HepG2 (cell line): Measurements from ENCODE around the gene SLA2. TPM values are rescaled to one million over a fixed set of nuclear protein-coding genes. Genes with fewer than 3 reads are reported as not detected.
A peak's percentile ranks its signal among the peaks of the same experiment; 100 is the strongest.

Experiments
- GATA4 ChIP-seq: sonication (generic); IDR thresholded peaks from 2 replicates; pipeline ENCODE4 v1.6.1; 2016; ENCODE audit warnings: antibody characterized with exemption, low read depth, borderline replicate concordance
- GPN1 ChIP-seq: sonication (generic); formaldehyde crosslinking; IDR thresholded peaks from 2 replicates; pipeline ENCODE4 v1.5.1; 2020; ENCODE audit warnings: missing genetic modification reagents, borderline replicate concordance
- HMG20A ChIP-seq: IDR thresholded peaks from 2 replicates; pipeline ENCODE4 v1.6.1; 2016; ENCODE audit warnings: borderline replicate concordance
- KDM6A ChIP-seq: IDR thresholded peaks from 2 replicates; pipeline ENCODE4 v1.6.1; 2016; ENCODE audit warnings: low read depth
- MAFG ChIP-seq: sonication (generic); formaldehyde crosslinking; IDR thresholded peaks from 2 replicates; pipeline ENCODE4 v1.5.1; 2020; ENCODE audit warnings: mild to moderate bottlenecking, missing genetic modification reagents
- MED1 ChIP-seq: sonication (generic); formaldehyde crosslinking; IDR thresholded peaks from 2 replicates; pipeline ENCODE4 v1.4.0; 2020; ENCODE audit warnings: missing genetic modification reagents
- NPAS2 ChIP-seq: sonication (generic); formaldehyde crosslinking; IDR thresholded peaks from 2 replicates; pipeline ENCODE4 v1.8.0; 2022; ENCODE audit warnings: mild to moderate bottlenecking, missing genetic modification reagents, borderline replicate concordance
- PAF1 ChIP-seq: IDR thresholded peaks from 2 replicates; pipeline ENCODE4 v1.6.1; 2016; ENCODE audit warnings: missing genetic modification reagents, missing compliant biosample characterization
- POLR2A ChIP-seq, 2 experiments: IDR thresholded peaks; 2 replicates each; pipeline ENCODE4 v1.6.1; 2011; ENCODE audit warnings: low read depth in 2 of 2, low read length in 2 of 2, mild to moderate bottlenecking in 1 of 2, moderate library complexity in 1 of 2; ENCODE audit not compliant: insufficient read depth in 1 of 2
- POLR2AphosphoS5 ChIP-seq: IDR thresholded peaks from 2 replicates; pipeline ENCODE4 v1.6.1; 2012; ENCODE audit warnings: low read depth, low read length
- RNF2 ChIP-seq: fragments of 450-650 bp; conservative IDR thresholded peaks from 2 replicates; pipeline ENCODE4 v1.6.1; 2016; ENCODE audit warnings: low read depth
- SCMH1 ChIP-seq: sonication (generic); formaldehyde crosslinking; IDR thresholded peaks from 2 replicates; pipeline ENCODE4 v1.9.0; 2021; ENCODE audit warnings: missing genetic modification reagents, mild to moderate bottlenecking, borderline replicate concordance
- SPEN ChIP-seq: sonication (generic); formaldehyde crosslinking; IDR thresholded peaks from 2 replicates; pipeline ENCODE4 v1.5.1; 2020; ENCODE audit warnings: low read depth, mild to moderate bottlenecking, missing genetic modification reagents
- TOE1 ChIP-seq: sonication (generic); formaldehyde crosslinking; IDR thresholded peaks from 2 replicates; pipeline ENCODE4 v1.4.0; 2020; ENCODE audit warnings: mild to moderate bottlenecking, missing genetic modification reagents
- ZFP62 ChIP-seq: sonication (generic); formaldehyde crosslinking; IDR thresholded peaks from 2 replicates; pipeline ENCODE4 v1.4.0; 2020; ENCODE audit warnings: missing genetic modification reagents
- ZNF737 ChIP-seq: sonication (generic); formaldehyde crosslinking; IDR thresholded peaks from 2 replicates; pipeline ENCODE4 v1.5.0; 2020; ENCODE audit warnings: missing genetic modification reagents, mild to moderate bottlenecking, borderline replicate concordance
- polyA plus RNA-seq, 8 experiments: library from polyadenylated mRNA; depleted of rRNA in 3 of 8; stranded (reverse) in 7 of 8; unstranded in 1 of 8; fragments of >200 nt; fragmentation: Illumina TruSeq in 4 of 8; extraction: Trizol in 4 of 8; gene quantifications; 2 replicates each; pipeline versions ENCODE4 v1.2.1 to v1.2.3, GENCODE V29; 2011 to 2016; ENCODE audit warnings: low read depth in 4 of 8, missing spikeins in 1 of 8, mixed read lengths in 1 of 8; ENCODE audit not compliant: insufficient read depth in 1 of 8
- total RNA-seq, 5 experiments: library from RNA; depleted of rRNA; stranded (reverse); fragments of >200 nt; fragmentation: Illumina TruSeq; extraction: Trizol; gene quantifications; 2 replicates each; pipeline ENCODE4 v1.2.3, GENCODE V29; 2016; ENCODE audit warnings: low read depth in 1 of 5
- TF ChIP-seq, protein P1 (sequence below): sonication (generic); formaldehyde crosslinking; IDR thresholded peaks from 2 replicates; pipeline ENCODE4 v1.4.0; 2020; ENCODE audit warnings: mild to moderate bottlenecking, missing genetic modification reagents
- TF ChIP-seq, protein P2 (sequence below): sonication (generic); formaldehyde crosslinking; conservative IDR thresholded peaks from 2 replicates; pipeline ENCODE4 v1.8.0; 2022; ENCODE audit warnings: missing genetic modification reagents
- TF ChIP-seq, protein P3 (sequence below): sonication (generic); formaldehyde crosslinking; IDR thresholded peaks from 2 replicates; pipeline ENCODE4 v1.5.1; 2020; ENCODE audit warnings: mild to moderate bottlenecking, missing genetic modification reagents, moderate library complexity
- TF ChIP-seq, protein P4 (sequence below): sonication (generic); formaldehyde crosslinking; conservative IDR thresholded peaks from 2 replicates; pipeline ENCODE4 v1.8.0; 2022; ENCODE audit warnings: mild to moderate bottlenecking, moderate library complexity, missing genetic modification reagents
- TF ChIP-seq, protein P5 (sequence below): sonication (generic); formaldehyde crosslinking; IDR thresholded peaks from 2 replicates; pipeline ENCODE4 v1.5.0; 2020; ENCODE audit warnings: mild to moderate bottlenecking, missing genetic modification reagents
- TF ChIP-seq, protein P6 (sequence below): sonication (generic); formaldehyde crosslinking; IDR thresholded peaks from 2 replicates; pipeline ENCODE4 v1.8.0; 2022; ENCODE audit warnings: missing genetic modification reagents, low read depth, mild to moderate bottlenecking, borderline replicate concordance

The SLA2 gene
- total and polyA plus RNA-seq, 2 of the 13 experiments (the other 11 are each of a cell fraction or from before 2014, with no cell fraction given), result 1.6 to 3.6 TPM

DNA sequence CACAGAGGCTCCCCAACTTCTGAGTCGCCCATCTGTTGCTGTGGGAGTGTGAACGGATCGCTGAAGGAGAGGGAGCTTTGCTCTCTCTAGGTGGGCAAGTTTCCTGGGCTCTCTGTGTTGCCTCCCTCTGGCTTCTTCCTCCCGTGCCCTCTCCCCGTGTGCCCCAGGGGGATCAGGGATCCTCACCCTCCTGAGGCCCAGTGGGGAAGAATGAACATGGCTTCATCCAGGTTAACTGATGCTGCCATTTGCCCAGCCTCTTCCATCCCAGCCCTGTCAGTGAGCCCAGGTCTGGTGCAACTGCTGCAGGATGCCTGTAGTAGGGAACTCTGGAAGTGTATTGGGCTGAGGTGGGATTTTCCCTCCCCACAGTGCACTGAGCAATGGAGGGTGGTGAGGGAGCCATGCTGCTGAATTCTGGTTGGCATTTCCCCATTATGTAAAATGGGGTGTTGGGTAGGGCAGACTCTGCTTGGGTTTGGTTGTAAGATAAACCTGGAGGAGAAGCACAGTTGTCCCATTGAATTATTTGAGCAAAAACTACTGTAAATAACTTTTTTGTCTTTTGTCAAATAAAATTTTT, 52.6 kb downstream of the SLA2 start (continued):
- TF ChIP-seq POLR2A (IDR thresholded peaks at IDR 0.05; ENCODE audit: insufficient read depth in 1 of 2, low read depth in 2 of 2, low read length in 2 of 2) (peak in 1 of 2 experiments; percentile 28; a peak in 1 of 4 replicates), MED1 (CRISPR knock-in tag) (no peak), TOE1 (CRISPR knock-in tag) (no peak), ZNF737 (CRISPR knock-in tag) (0 out of 2 replicates have a peak, but pooled peaks have one; percentile 28), NPAS2 (no peak), ZFP62 (CRISPR knock-in tag) (no peak), SPEN (CRISPR knock-in tag) (no peak), GATA4 (no peak), HMG20A (CRISPR knock-in tag) (no peak), KDM6A (CRISPR knock-in tag) (no peak), PAF1 (CRISPR knock-in tag) (peak; percentile 47; the same call in 1 of the 2 replicates), GPN1 (CRISPR knock-in tag) (no peak), POLR2AphosphoS5 (0 out of 2 replicates have a peak, but pooled peaks have one; percentile 4), MAFG (no peak), SCMH1 (CRISPR knock-in tag) (no peak), RNF2 (no peak)
- TF ChIP-seq, protein P1, sequence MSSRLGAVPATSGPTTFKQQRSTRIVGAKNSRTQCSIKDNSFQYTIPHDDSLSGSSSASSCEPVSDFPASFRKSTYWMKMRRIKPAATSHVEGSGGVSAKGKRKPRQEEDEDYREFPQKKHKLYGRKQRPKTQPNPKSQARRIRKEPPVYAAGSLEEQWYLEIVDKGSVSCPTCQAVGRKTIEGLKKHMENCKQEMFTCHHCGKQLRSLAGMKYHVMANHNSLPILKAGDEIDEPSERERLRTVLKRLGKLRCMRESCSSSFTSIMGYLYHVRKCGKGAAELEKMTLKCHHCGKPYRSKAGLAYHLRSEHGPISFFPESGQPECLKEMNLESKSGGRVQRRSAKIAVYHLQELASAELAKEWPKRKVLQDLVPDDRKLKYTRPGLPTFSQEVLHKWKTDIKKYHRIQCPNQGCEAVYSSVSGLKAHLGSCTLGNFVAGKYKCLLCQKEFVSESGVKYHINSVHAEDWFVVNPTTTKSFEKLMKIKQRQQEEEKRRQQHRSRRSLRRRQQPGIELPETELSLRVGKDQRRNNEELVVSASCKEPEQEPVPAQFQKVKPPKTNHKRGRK (CRISPR knock-in tag), result no peak
- TF ChIP-seq, protein P2, sequence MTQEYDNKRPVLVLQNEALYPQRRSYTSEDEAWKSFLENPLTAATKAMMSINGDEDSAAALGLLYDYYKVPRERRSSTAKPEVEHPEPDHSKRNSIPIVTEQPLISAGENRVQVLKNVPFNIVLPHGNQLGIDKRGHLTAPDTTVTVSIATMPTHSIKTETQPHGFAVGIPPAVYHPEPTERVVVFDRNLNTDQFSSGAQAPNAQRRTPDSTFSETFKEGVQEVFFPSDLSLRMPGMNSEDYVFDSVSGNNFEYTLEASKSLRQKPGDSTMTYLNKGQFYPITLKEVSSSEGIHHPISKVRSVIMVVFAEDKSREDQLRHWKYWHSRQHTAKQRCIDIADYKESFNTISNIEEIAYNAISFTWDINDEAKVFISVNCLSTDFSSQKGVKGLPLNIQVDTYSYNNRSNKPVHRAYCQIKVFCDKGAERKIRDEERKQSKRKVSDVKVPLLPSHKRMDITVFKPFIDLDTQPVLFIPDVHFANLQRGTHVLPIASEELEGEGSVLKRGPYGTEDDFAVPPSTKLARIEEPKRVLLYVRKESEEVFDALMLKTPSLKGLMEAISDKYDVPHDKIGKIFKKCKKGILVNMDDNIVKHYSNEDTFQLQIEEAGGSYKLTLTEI (CRISPR knock-in tag), result no peak
- TF ChIP-seq, protein P3, sequence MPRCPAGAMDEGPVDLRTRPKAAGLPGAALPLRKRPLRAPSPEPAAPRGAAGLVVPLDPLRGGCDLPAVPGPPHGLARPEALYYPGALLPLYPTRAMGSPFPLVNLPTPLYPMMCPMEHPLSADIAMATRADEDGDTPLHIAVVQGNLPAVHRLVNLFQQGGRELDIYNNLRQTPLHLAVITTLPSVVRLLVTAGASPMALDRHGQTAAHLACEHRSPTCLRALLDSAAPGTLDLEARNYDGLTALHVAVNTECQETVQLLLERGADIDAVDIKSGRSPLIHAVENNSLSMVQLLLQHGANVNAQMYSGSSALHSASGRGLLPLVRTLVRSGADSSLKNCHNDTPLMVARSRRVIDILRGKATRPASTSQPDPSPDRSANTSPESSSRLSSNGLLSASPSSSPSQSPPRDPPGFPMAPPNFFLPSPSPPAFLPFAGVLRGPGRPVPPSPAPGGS (CRISPR knock-in tag), result no peak
- TF ChIP-seq, protein P4, sequence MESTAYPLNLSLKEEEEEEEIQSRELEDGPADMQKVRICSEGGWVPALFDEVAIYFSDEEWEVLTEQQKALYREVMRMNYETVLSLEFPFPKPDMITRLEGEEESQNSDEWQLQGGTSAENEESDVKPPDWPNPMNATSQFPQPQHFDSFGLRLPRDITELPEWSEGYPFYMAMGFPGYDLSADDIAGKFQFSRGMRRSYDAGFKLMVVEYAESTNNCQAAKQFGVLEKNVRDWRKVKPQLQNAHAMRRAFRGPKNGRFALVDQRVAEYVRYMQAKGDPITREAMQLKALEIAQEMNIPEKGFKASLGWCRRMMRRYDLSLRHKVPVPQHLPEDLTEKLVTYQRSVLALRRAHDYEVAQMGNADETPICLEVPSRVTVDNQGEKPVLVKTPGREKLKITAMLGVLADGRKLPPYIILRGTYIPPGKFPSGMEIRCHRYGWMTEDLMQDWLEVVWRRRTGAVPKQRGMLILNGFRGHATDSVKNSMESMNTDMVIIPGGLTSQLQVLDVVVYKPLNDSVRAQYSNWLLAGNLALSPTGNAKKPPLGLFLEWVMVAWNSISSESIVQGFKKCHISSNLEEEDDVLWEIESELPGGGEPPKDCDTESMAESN (CRISPR knock-in tag), result no peak
- TF ChIP-seq, protein P5, sequence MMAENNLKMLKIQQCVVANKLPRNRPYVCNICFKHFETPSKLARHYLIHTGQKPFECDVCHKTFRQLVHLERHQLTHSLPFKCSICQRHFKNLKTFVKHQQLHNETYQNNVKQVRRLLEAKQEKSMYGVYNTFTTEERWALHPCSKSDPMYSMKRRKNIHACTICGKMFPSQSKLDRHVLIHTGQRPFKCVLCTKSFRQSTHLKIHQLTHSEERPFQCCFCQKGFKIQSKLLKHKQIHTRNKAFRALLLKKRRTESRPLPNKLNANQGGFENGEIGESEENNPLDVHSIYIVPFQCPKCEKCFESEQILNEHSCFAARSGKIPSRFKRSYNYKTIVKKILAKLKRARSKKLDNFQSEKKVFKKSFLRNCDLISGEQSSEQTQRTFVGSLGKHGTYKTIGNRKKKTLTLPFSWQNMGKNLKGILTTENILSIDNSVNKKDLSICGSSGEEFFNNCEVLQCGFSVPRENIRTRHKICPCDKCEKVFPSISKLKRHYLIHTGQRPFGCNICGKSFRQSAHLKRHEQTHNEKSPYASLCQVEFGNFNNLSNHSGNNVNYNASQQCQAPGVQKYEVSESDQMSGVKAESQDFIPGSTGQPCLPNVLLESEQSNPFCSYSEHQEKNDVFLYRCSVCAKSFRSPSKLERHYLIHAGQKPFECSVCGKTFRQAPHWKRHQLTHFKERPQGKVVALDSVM, result no peak
- TF ChIP-seq, protein P6, sequence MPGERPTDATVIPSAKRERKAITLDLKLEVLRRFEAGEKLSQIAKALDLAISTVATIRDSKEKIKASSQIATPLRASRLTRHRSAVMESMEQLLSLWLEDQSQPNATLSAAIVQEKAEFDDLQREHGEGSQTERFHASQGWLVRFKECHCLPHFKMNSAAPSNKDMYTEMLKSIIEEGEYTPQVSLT (CRISPR knock-in tag), result no peak
